Epithelial cell of esophagus (primary cell): Measurements from ENCODE around the gene BIRC3.

Experiments
- DNase-seq: peaks from one replicate; pipeline ENCODE4 v3.0.0; 2010; ENCODE audit warnings: low read depth
- H3K4me3 ChIP-seq: 2 replicates; pipeline ENCODE4 v1.5.1; 2011; ENCODE audit warnings: mild to moderate bottlenecking, low read length, control low read depth
- CTCF ChIP-seq: IDR thresholded peaks from 2 replicates; pipeline ENCODE4 v1.5.1; 2011; ENCODE audit warnings: low read depth, mild to moderate bottlenecking, low read length, control low read depth, inconsistent platforms; ENCODE audit not compliant: insufficient read depth; ENCODE audit errors: missing control alignments

BIRC3 gene

DNA sequence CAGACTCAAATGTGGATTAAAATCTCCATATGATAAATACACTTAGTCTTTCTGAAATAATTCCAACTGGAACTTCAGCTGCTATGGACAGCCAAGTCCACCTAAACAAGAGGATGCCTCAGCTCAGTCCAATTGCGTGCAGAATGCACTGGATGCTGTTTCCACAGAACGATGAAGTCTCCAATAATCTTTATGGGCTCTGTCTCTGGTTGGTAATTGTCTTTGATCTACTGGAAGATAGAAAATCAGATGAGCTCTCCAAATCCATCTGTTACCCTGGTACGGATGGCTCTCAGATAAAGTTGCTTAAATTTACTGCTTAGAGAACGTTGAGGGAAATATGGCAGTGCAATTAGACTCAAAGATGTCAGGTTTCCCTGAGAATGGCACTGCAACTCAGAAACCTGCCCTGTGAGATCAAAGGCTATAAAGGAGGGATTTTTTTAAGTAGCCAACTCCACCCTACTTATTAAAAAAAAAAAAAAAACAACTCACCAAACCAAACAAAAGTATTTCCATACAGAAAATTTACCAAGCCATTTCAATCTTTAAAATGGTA lies 859 bp upstream of the BIRC3 start:
- no peak overlapping the region for H3K4me3 ChIP-seq
- no peak for TF ChIP-seq CTCF
- DNase-seq: no peak

DNA sequence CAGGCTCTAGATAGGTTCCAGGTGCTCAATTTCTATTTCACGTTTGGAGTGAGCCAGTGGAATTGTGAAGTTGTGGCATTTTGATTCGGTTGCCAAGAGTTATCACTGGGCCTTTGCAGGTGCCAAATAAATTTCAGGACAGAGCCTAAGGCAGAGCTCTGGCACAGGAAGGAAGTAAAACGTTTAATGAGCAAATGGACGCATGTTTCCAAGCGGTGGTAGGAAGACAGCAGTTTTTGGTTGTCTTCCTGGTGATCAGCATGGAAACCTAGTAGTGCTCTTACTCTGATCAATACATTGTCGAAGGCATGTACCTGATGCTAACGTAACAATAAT lies 452 bp downstream of the BIRC3 start:
- no peak for TF ChIP-seq CTCF
- H3K4me3 ChIP-seq: peak overlapping the region; percentile 39
- no peak for DNase-seq

GRCh38 chr11:102318469-102318868 lies 1.2 kb downstream of the BIRC3 start:
- no peak overlapping the region for H3K4me3 ChIP-seq
- no peak for TF ChIP-seq CTCF
- DNase-seq: peak; percentile 30

DNA sequence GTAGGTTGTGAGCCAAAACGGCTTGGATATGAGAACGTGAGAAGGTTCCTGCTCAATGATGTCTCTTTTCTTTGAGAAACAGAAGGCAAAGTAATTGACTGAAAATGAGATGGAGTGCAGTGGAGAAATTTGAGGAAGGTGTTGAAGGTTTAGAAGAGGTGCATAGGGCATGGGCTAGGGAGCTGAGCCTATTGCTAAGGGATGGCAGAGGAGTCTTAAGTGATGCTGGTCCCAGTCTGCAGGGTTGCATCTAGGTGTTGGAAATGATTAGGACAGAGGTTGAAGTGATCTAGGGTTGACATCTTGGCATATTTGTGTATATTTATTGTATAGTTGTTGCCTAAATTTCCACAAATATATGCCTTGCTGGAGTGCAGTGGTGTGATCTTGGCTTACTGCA lies 2.3 kb downstream of the BIRC3 start:
- no peak for DNase-seq
- TF ChIP-seq CTCF: no peak
- H3K4me3 ChIP-seq: no peak overlapping the region

- DNase-seq: no peak
- TF ChIP-seq CTCF: no peak
- no peak overlapping the region for H3K4me3 ChIP-seq
Measured at GRCh38 chr11:102320188-102320587, 2.9 kb downstream of the BIRC3 start.

DNA sequence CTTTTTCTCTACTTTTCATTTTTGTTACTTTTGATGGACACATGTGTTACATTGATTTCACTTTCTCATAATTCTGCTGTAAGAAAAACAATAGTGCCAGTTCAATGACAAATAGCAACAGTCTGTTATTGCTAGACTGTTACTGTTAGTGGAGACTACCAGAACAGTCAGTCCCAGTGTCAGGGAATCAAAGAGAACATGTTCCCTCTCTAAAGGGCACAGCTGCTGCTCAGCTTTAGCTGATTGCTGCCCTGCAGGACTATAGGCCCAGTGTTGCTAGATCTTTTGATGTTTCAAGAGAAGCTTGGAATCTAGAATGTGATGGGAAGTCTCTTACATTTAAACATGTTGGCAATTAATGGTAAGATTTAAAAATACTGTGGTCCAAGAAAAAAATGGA lies 3.4 kb downstream of the BIRC3 start:
- DNase-seq: no peak
- H3K4me3 ChIP-seq: no peak overlapping the region
- no peak for TF ChIP-seq CTCF

DNA sequence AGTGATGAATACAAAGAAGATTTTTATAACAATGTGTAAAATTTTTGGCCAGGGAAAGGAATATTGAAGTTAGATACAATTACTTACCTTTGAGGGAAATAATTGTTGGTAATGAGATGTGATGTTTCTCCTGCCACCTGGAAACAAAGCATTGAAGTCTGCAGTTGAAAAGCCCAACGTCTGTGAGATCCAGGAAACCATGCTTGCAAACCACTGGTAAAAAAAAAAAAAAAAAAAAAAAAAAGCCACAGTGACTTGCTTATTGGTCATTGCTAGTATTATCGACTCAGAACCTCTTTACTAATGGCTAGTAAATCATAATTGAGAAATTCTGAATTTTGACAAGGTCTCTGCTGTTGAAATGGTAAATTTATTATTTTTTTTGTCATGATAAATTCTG lies 5.3 kb downstream of the BIRC3 start:
- DNase-seq: no peak
- no peak overlapping the region for H3K4me3 ChIP-seq
- TF ChIP-seq CTCF: no peak
